Activated T-cell treated with anti-CD3 and anti-CD28 coated beads for 24 hours (primary cell): ENCODE results near the gene PRKCE.

Source experiments
- DNase-seq: peaks from one replicate; pipeline ENCODE4 v3.0.0-alpha.2; 2020; ENCODE audit warnings: low read depth

The PRKCE gene

GRCh38 chr2:46229134-46230063 lies 577.9 kb downstream of the PRKCE start:
- no peak for DNase-seq

- no peak for DNase-seq
Measured at GRCh38 chr2:46230115-46230571, 578.7 kb downstream of the PRKCE start.

- no peak for DNase-seq
Measured at GRCh38 chr2:46230677-46231425, 579.4 kb downstream of the PRKCE start.

GRCh38 chr2:46231721-46232120 lies 580.2 kb downstream of the PRKCE start:
- no peak for DNase-seq

GRCh38 chr2:46232860-46233259 lies 581.4 kb downstream of the PRKCE start:
- DNase-seq, result no peak

- no peak for DNase-seq
Measured at GRCh38 chr2:46236006-46236875, 584.8 kb downstream of the PRKCE start.

- DNase-seq, result no peak
Measured at GRCh38 chr2:46236876-46237859, 585.7 kb downstream of the PRKCE start.
